ENCODE data around the gene MTUS2. TPM values are rescaled to one million over a fixed set of nuclear protein-coding genes. Genes with fewer than 3 reads are reported as not detected.

MTUS2 gene
- total RNA-seq, 2 donors from 2014 or later, result 0.11 TPM; not detected in 1

DNA sequence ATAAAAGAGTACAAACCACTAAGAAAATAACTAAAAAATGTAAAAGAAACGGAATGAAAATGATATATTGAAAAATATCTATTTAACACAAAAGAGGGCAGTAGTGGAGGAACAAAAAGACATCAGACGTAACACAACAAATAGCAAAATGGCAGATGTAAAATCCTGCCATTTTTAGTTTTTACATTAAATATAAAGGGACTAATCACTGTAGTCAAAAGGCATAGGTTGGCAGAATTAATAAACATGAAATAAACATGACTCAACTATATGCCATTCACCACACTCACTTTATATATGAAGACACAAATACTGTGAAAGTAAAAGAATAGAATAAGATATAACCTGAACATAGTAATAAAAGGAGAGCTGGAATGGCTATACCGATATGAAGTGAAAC is 11.0 kb downstream of the MTUS2 start:
- H3K9me3 Mint-ChIP-seq, result peaks cover 20% of the 10 kb centered on the region
- no peaks in the 10 kb centered on the region for H3K36me3 Mint-ChIP-seq (ENCODE audit: low read depth)
- peaks cover 4% of the 10 kb centered on the region for H3K27me3 Mint-ChIP-seq
- H3K4me1 Mint-ChIP-seq, result no peaks in the 10 kb centered on the region
- no peak overlapping the region for H3K4me3 Mint-ChIP-seq
- H3K27ac Mint-ChIP-seq, result no peak overlapping the region
- no peak for ATAC-seq (replicated peaks)

GRCh38 chr13:28837111-28837510 is 17.0 kb downstream of the MTUS2 start:
- no peak for ATAC-seq (replicated peaks)
- Mint-ChIP-seq H3K4me3 (no peak overlapping the region), H3K4me1 (no peaks in the 10 kb centered on the region), H3K9me3 (no peaks in the 10 kb centered on the region), H3K27ac (no peak overlapping the region), H3K36me3 (ENCODE audit: low read depth) (no peaks in the 10 kb centered on the region), H3K27me3 (peaks cover 6% of the 10 kb centered on the region)

DNA sequence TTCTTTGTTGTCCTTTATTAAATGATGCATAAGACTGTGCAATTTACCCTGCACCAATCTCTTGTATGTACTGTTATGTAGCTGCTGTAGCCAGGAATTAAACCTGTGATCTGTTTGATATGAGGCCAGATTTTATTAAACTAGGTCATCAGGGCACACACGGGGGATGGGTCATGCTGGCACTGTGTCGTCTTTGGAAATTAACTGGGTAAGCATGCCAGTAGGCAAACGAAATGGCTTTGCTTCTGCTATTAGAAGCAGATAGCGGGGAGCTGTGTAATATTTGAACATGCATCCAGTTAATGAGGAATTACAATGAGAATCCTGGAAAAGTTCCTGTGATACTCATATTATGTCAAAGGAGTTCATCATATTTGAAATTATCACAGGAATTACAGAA is 23.5 kb downstream of the MTUS2 start:
- Mint-ChIP-seq H3K27me3 (peaks cover 3% of the 10 kb centered on the region), H3K36me3 (ENCODE audit: low read depth) (no peaks in the 10 kb centered on the region), H3K9me3 (no peaks in the 10 kb centered on the region), H3K27ac (no peak overlapping the region), H3K4me3 (no peak overlapping the region), H3K4me1 (no peaks in the 10 kb centered on the region)
- no peak for ATAC-seq (replicated peaks)

DNA sequence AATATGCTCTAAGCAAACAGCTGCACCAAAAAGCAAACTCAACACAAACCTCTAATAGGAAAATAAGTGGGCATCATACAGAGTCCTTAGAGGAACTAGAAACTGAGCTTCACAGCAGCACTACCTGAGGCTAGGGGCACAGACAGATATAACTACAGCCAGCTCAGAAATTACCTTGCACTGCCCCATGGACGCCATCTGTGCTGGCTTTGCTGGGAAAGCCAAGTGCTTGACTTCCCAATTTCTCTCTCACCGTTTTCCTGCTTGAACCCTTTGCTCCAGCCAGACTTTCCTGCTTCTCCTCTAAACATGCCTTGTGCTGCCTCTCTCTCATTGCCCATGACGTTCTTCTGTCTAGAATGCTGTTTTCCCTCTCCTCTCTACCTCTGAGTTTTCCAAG is 29.3 kb downstream of the MTUS2 start:
- H3K27ac Mint-ChIP-seq, result no peak overlapping the region
- H3K9me3 Mint-ChIP-seq, result peaks cover 4% of the 10 kb centered on the region
- no peaks in the 10 kb centered on the region for H3K4me1 Mint-ChIP-seq
- H3K27me3 Mint-ChIP-seq, result peaks cover 4% of the 10 kb centered on the region
- no peak for ATAC-seq (replicated peaks)
- no peaks in the 10 kb centered on the region for H3K36me3 Mint-ChIP-seq (ENCODE audit: low read depth)
- no peak overlapping the region for H3K4me3 Mint-ChIP-seq

- Mint-ChIP-seq H3K4me1 (no peaks in the 10 kb centered on the region), H3K27me3 (peaks cover 4% of the 10 kb centered on the region), H3K9me3 (peaks cover 4% of the 10 kb centered on the region), H3K4me3 (no peak overlapping the region), H3K27ac (no peak overlapping the region), H3K36me3 (ENCODE audit: low read depth) (no peaks in the 10 kb centered on the region)
- ATAC-seq (replicated peaks), result no peak
Observed at GRCh38 chr13:28850226-28850625, 30.1 kb downstream of the MTUS2 start.

DNA sequence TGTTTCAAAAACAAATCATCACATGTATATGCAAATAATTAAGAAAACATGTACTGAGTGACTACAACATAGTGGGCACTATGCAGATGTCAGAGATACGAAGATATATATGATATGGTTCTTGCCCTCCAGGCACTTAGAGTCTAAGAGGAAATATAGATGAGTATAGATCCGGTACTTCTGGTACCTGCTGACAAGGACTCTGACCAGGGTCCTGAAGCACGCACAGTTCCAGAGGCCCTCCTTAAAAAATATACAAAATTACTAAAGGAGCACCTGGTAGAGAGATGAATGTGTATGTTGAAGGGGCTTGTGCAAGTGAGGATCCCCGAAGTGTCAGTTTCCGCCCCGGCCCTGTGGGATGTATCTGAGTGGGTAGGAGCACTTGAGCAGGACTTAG is 31.3 kb downstream of the MTUS2 start:
- no peaks in the 10 kb centered on the region for H3K36me3 Mint-ChIP-seq (ENCODE audit: low read depth)
- no peak overlapping the region for H3K27ac Mint-ChIP-seq
- no peak overlapping the region for H3K4me3 Mint-ChIP-seq
- peaks cover 4% of the 10 kb centered on the region for H3K9me3 Mint-ChIP-seq
- peaks cover 4% of the 10 kb centered on the region for H3K27me3 Mint-ChIP-seq
- no peak for ATAC-seq (replicated peaks)
- no peaks in the 10 kb centered on the region for H3K4me1 Mint-ChIP-seq

GRCh38 chr13:28854657-28855056 is 34.5 kb downstream of the MTUS2 start:
- no peaks in the 10 kb centered on the region for H3K36me3 Mint-ChIP-seq (ENCODE audit: low read depth)
- H3K4me1 Mint-ChIP-seq, result no peaks in the 10 kb centered on the region
- no peak for ATAC-seq (replicated peaks)
- H3K4me3 Mint-ChIP-seq, result no peak overlapping the region
- peaks cover 4% of the 10 kb centered on the region for H3K9me3 Mint-ChIP-seq
- H3K27ac Mint-ChIP-seq, result no peak overlapping the region
- H3K27me3 Mint-ChIP-seq, result peaks cover 4% of the 10 kb centered on the region

DNA sequence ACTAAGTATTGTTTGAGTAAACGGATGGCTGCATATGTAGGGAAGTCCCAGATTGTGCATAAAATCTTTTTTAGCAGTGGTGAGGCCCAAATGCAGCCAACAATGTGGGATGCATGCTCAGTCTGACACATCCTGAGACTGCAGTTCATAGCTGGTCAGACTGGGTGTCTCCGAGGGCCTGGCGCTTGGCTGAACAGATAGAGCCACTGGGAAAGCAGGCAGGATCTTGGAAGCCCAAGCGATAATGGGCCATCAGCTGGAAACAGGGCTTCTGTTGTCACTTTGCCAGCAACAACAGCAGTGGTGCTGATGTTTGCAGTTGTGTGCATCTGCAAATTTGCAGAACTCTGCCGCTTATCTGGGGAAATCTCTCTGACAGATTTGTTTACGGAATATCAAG is 36.1 kb downstream of the MTUS2 start:
- Mint-ChIP-seq H3K27me3 (peaks cover 4% of the 10 kb centered on the region), H3K4me1 (no peaks in the 10 kb centered on the region), H3K36me3 (ENCODE audit: low read depth) (no peaks in the 10 kb centered on the region), H3K4me3 (no peak overlapping the region), H3K27ac (no peak overlapping the region), H3K9me3 (peaks cover 4% of the 10 kb centered on the region)
- ATAC-seq (replicated peaks), result no peak

- no peak for ATAC-seq (replicated peaks)
- no peak overlapping the region for H3K4me3 Mint-ChIP-seq
- H3K36me3 Mint-ChIP-seq (ENCODE audit: low read depth), result no peaks in the 10 kb centered on the region
- H3K27ac Mint-ChIP-seq, result no peak overlapping the region
- no peaks in the 10 kb centered on the region for H3K9me3 Mint-ChIP-seq
- H3K4me1 Mint-ChIP-seq, result no peaks in the 10 kb centered on the region
- no peaks in the 10 kb centered on the region for H3K27me3 Mint-ChIP-seq
Observed at GRCh38 chr13:28859069-28859468, 38.9 kb downstream of the MTUS2 start.

DNA sequence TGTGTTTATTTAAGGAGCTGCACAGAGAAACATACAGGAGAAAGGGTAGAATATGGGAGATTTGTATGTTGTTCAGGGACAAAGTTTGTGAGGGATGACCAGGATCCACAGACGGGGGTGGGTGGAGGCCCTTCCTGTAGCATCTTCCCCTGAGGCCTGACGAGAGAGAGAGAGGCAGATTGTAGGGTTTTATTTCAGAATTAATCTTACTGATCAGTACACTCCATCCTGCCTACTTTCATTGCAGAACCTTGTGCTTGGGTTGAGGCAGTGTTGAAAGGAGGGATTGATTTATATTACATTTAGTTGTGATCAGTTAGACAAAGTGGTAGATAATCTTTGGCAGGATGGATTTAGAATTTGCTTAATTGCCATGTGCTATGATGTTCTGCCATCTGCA is 39.6 kb downstream of the MTUS2 start:
- H3K27me3 Mint-ChIP-seq, result no peaks in the 10 kb centered on the region

DNA sequence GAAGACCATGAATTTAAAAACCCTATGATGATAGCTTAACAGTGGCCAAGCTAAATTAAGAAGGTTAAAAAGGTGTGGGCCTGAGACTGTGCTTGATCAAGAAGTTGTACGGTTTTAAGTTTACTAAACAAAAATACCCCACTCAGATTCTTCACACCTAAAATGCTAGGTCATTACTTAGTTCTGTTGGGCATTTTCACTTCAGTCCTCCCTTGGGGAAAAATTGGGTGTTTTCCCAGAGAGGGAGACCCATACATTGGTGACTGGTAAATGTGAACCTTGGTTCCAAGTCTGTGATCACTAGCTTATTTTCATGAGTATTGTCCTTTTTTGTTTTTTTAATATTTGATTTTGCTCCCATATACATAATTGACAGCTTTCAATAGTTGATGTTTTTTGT is 44.4 kb downstream of the MTUS2 start:
- Mint-ChIP-seq H3K27me3 (no peaks in the 10 kb centered on the region), H3K27ac (no peak overlapping the region), H3K4me1 (no peaks in the 10 kb centered on the region), H3K4me3 (no peak overlapping the region), H3K9me3 (no peaks in the 10 kb centered on the region), H3K36me3 (ENCODE audit: low read depth) (no peaks in the 10 kb centered on the region)
- ATAC-seq (replicated peaks), result no peak

More for the DNA sequence above, 39.6 kb downstream of the MTUS2 start:
- Mint-ChIP-seq H3K36me3 (ENCODE audit: low read depth) (no peaks in the 10 kb centered on the region), H3K9me3 (no peaks in the 10 kb centered on the region), H3K4me3 (no peak overlapping the region), H3K27ac (no peak overlapping the region), H3K4me1 (no peaks in the 10 kb centered on the region)
- no peak for ATAC-seq (replicated peaks)

DNA sequence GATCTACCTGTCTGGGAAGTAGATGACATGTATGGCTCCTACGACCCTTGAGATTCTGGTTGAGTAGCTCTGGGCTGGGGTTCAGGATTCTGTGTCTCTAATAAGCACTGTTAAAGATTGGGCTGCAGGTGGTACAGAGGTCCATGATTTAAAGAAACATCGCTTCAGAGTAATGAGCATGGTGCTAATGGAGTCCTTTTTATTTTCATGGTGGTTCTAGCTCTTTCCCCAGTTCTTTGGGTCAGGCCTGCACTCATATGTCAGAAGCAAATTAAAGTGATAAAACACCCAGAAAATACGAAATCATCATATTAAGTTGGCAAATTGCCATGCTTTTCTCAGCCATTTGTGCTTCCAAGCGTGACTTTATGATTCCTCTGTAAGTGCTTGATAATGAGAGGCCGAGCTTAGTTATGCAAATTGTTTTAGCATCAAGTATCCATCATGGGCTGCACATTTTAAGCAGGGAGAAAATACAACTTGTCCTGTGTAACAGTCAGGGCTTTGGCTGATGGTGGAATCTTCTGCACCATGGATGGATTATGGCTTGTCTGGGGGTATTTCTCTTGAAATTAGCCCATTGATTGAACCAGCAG is 45.1 kb downstream of the MTUS2 start:
- no peaks in the 10 kb centered on the region for H3K4me1 Mint-ChIP-seq
- no peaks in the 10 kb centered on the region for H3K27me3 Mint-ChIP-seq
- H3K27ac Mint-ChIP-seq, result no peak overlapping the region
- H3K36me3 Mint-ChIP-seq (ENCODE audit: low read depth), result no peaks in the 10 kb centered on the region
- H3K4me3 Mint-ChIP-seq, result no peak overlapping the region
- ATAC-seq (replicated peaks), result no peak
- no peaks in the 10 kb centered on the region for H3K9me3 Mint-ChIP-seq

DNA sequence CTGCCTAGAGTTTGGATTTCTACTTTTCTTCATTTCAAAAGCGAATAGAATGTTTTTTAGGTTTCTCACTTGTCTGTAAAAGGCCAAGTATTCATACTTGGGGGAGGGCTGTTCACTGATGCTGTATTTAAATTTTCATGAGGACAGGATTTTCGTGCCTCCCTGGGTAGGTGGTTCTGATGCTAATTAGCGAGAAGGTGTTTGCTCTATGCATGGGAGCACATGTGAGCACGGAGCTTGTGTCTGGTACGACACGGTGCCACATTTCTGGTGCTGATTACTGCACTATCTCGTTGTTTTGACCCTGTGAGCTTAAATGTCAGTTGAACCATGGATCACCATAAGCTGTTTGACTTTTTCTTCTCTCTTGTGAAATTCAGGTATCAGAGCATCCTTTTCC is 45.8 kb downstream of the MTUS2 start:
- no peak overlapping the region for H3K4me3 Mint-ChIP-seq
- no peaks in the 10 kb centered on the region for H3K9me3 Mint-ChIP-seq
- no peak overlapping the region for H3K27ac Mint-ChIP-seq
- no peak for ATAC-seq (replicated peaks)
- no peaks in the 10 kb centered on the region for H3K36me3 Mint-ChIP-seq (ENCODE audit: low read depth)
- H3K4me1 Mint-ChIP-seq, result no peaks in the 10 kb centered on the region
- no peaks in the 10 kb centered on the region for H3K27me3 Mint-ChIP-seq

- ATAC-seq (replicated peaks), result no peak
- Mint-ChIP-seq H3K36me3 (ENCODE audit: low read depth) (no peaks in the 10 kb centered on the region), H3K9me3 (peaks cover 5% of the 10 kb centered on the region), H3K4me1 (no peaks in the 10 kb centered on the region), H3K4me3 (no peak overlapping the region), H3K27ac (no peak overlapping the region), H3K27me3 (no peaks in the 10 kb centered on the region)
Observed at GRCh38 chr13:28866932-28867331, 46.8 kb downstream of the MTUS2 start.

GRCh38 chr13:28867564-28867963 is 47.4 kb downstream of the MTUS2 start:
- no peak for ATAC-seq (replicated peaks)
- Mint-ChIP-seq H3K27me3 (no peaks in the 10 kb centered on the region), H3K27ac (no peak overlapping the region), H3K4me1 (no peaks in the 10 kb centered on the region), H3K9me3 (peaks cover 11% of the 10 kb centered on the region), H3K36me3 (ENCODE audit: low read depth) (no peaks in the 10 kb centered on the region), H3K4me3 (no peak overlapping the region)
